Measurements from ENCODE around the gene BAG3. TPM values are rescaled to one million over a fixed set of nuclear protein-coding genes. Genes with fewer than 3 reads are reported as not detected.

BAG3 gene
- total RNA-seq, 4 donors from 2014 or later = 23.8 to 38.4 (median 32.0) TPM

GRCh38 chr10:119665901-119666708, 14.9 kb downstream of the BAG3 start:
- peak overlapping the region in 1 of 4 donors; percentile 49 for H3K27ac ChIP-seq
- no peak overlapping the region for H3K4me3 ChIP-seq
- DNase-seq (ENCODE audit: low spot score in 2 of 2) = no peak
- no peaks in the 10 kb centered on the region for H3K27me3 ChIP-seq
- no peak for TF ChIP-seq CTCF (IDR thresholded peaks at IDR 0.05)
- TF ChIP-seq POLR2A (IDR thresholded peaks at IDR 0.05) = peak in 1 of 2 donors; percentile 17
- TF ChIP-seq EP300 (IDR thresholded peaks at IDR 0.05) = peak in 1 of 2 donors; percentile 4
- WGBS, 2 donors = 53 to 68% methylated on average over 14 of the region's 14 CpGs
- peaks cover 0 to 19% (median 11%) of the 10 kb centered on the region in 3 donors for H3K36me3 ChIP-seq
- no peaks in the 10 kb centered on the region for H3K9me3 ChIP-seq
- H3K4me1 ChIP-seq = peaks cover 0 to 74% (median 31%) of the 10 kb centered on the region in 4 donors

- WGBS, 2 donors = 93 to 95% methylated on average over 2 of the region's 2 CpGs
- Histone ChIP-seq H3K9me3 (no peaks in the 10 kb centered on the region), H3K27me3 (no peaks in the 10 kb centered on the region), H3K27ac (peak overlapping the region in 1 of 4 donors; percentile 85), H3K36me3 (peaks cover 0 to 25% (median 11%) of the 10 kb centered on the region in 3 donors), H3K4me3 (no peak overlapping the region), H3K4me1 (peaks cover 0 to 68% (median 29%) of the 10 kb centered on the region in 4 donors)
- TF ChIP-seq POLR2A (IDR thresholded peaks at IDR 0.05) (no peak), CTCF (IDR thresholded peaks at IDR 0.05) (no peak), EP300 (IDR thresholded peaks at IDR 0.05) (no peak)
- no peak for DNase-seq (ENCODE audit: low spot score in 2 of 2)
These were observed 15.5 kb downstream of the BAG3 start for GRCh38 chr10:119666709-119667004.

GRCh38 chr10:119667562-119668328, 16.6 kb downstream of the BAG3 start:
- H3K4me3 ChIP-seq = no peak overlapping the region
- peak; percentile 48 to 51 for DNase-seq (ENCODE audit: low spot score in 2 of 2)
- peak overlapping the region in 2 of 4 donors; percentile 68 to 85 for H3K27ac ChIP-seq
- WGBS, 2 donors = 29 to 31% methylated on average over 12 of the region's 12 CpGs
- H3K27me3 ChIP-seq = no peaks in the 10 kb centered on the region
- H3K9me3 ChIP-seq = no peaks in the 10 kb centered on the region
- peaks cover 0 to 36% (median 12%) of the 10 kb centered on the region in 3 donors for H3K36me3 ChIP-seq
- H3K4me1 ChIP-seq = peaks cover 0 to 60% (median 29%) of the 10 kb centered on the region in 4 donors
- TF ChIP-seq CTCF (IDR thresholded peaks at IDR 0.05) (no peak), EP300 (IDR thresholded peaks at IDR 0.05) (no peak), POLR2A (IDR thresholded peaks at IDR 0.05) (no peak)

DNA sequence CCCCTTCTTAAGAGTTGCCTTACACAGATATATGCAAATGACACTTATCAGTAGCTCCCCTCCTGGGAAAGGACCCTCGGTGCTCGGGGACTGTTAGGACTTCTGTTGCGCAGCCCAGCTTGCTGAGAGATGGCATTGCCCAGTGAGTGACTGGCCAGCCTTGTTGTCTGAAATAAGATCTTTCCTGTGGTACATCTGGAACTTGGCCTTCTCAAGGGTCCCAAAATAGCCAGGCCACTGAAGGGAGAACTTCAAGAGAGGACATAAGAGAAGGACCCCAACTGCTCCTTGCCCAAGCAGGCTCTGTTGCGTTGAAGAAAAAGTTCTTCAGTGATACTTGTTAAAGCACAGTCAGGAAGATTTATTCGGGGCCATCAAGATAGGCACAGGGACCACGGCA, 17.3 kb downstream of the BAG3 start:
- Histone ChIP-seq H3K27ac (peak overlapping the region in 2 of 4 donors; percentile 68 to 85), H3K4me3 (no peak overlapping the region), H3K27me3 (no peaks in the 10 kb centered on the region), H3K9me3 (no peaks in the 10 kb centered on the region), H3K36me3 (peaks cover 0 to 43% (median 19%) of the 10 kb centered on the region in 3 donors), H3K4me1 (peaks cover 0 to 52% (median 29%) of the 10 kb centered on the region in 4 donors)
- no peak for TF ChIP-seq EP300 (IDR thresholded peaks at IDR 0.05)
- no peak for TF ChIP-seq CTCF (IDR thresholded peaks at IDR 0.05)
- no peak for TF ChIP-seq POLR2A (IDR thresholded peaks at IDR 0.05)
- WGBS, 2 donors = 86 to 90% methylated on average over 6 of the region's 6 CpGs
- DNase-seq (ENCODE audit: low spot score in 2 of 2) = no peak

- no peak for DNase-seq (ENCODE audit: low spot score in 2 of 2)
- Histone ChIP-seq H3K27me3 (no peaks in the 10 kb centered on the region), H3K27ac (no peak overlapping the region), H3K4me1 (peaks cover 0 to 44% (median 24%) of the 10 kb centered on the region in 4 donors), H3K9me3 (no peaks in the 10 kb centered on the region), H3K36me3 (peaks cover 0 to 51% (median 20%) of the 10 kb centered on the region in 3 donors), H3K4me3 (no peak overlapping the region)
- TF ChIP-seq EP300 (IDR thresholded peaks at IDR 0.05) (no peak), POLR2A (IDR thresholded peaks at IDR 0.05) (no peak), CTCF (IDR thresholded peaks at IDR 0.05) (no peak)
- 90 to 92% methylated on average over 5 of the region's 5 CpGs for WGBS, 2 donors
These were observed 18.2 kb downstream of the BAG3 start for GRCh38 chr10:119669331-119669730.

All from tibial nerve (tissue), 4 donors.